Ishikawa (cell line): ENCODE results near the gene PPP1R11.

ENCODE experiments used
- CEBPB ChIP-seq: IDR thresholded peaks from 2 replicates; pipeline ENCODE4 v1.6.1; 2012
- CREB1 ChIP-seq: IDR thresholded peaks from 2 replicates; pipeline ENCODE4 v1.6.1; 2012; ENCODE audit warnings: low read depth
- EGR1 ChIP-seq: IDR thresholded peaks from 2 replicates; pipeline ENCODE4 v1.6.1; 2012
- EP300 ChIP-seq: IDR thresholded peaks from 2 replicates; pipeline ENCODE4 v1.6.1; 2012; ENCODE audit warnings: borderline replicate concordance
- FOXM1 ChIP-seq: IDR thresholded peaks from 2 replicates; pipeline ENCODE4 v1.6.1; 2012; ENCODE audit warnings: low read depth, borderline replicate concordance
- NFIC ChIP-seq: IDR thresholded peaks from 2 replicates; pipeline ENCODE4 v1.6.1; 2012
- RAD21 ChIP-seq: IDR thresholded peaks from 2 replicates; pipeline ENCODE4 v1.6.1; 2012; ENCODE audit warnings: low read depth
- TAF1 ChIP-seq: IDR thresholded peaks from 2 replicates; pipeline ENCODE4 v1.6.1; 2012; ENCODE audit warnings: low read depth, mild to moderate bottlenecking
- TCF12 ChIP-seq: IDR thresholded peaks from 2 replicates; pipeline ENCODE4 v1.6.1; 2012; ENCODE audit warnings: low read depth
- TEAD4 ChIP-seq: IDR thresholded peaks from 2 replicates; pipeline ENCODE4 v1.6.1; 2012
- YY1 ChIP-seq: IDR thresholded peaks from 2 replicates; pipeline ENCODE4 v1.6.1; 2012; ENCODE audit warnings: low read depth
- ZBTB7A ChIP-seq: IDR thresholded peaks from 2 replicates; pipeline ENCODE4 v1.6.1; 2012; ENCODE audit warnings: low read depth
- TF ChIP-seq, protein P1 (sequence below): IDR thresholded peaks from 2 replicates; pipeline ENCODE4 v1.6.1; 2012
- TF ChIP-seq, protein P2 (sequence below): IDR thresholded peaks from 2 replicates; pipeline ENCODE4 v1.6.1; 2012
- TF ChIP-seq, protein P3 (sequence below): IDR thresholded peaks from 2 replicates; pipeline ENCODE4 v1.6.1; 2012; ENCODE audit warnings: low read depth, mild to moderate bottlenecking

Gene PPP1R11

DNA sequence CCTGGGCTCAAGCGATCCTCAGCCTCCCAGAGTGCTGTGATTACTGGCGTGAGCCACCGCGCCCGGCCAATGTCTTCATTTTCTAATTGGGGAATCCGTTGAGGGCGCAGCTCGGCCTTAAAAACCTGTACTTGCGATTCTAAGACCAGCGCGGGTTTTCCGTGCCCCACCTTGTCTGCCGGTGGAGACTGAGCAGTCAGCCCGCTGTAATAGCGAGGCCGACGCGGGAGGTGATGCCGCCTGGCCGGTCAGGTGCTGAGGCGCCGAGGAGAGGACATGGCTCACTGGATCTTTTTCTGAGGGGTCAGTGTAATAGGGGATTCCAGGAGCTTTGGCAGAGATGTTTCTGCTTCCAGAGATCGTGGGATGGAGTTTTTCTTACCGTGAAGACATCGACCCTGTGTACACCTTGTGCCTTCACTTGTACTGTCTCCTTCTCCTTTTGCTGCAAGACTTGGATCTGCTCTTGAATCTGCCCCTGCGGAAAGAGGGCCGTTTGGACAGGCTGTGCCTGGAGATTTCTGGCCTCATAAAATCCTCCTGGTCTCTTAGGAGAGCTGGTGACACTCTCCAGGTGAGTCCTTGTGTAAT lies 44.4 kb downstream of the PPP1R11 start:
- TF ChIP-seq TAF1 (no peak), EGR1 (no peak), ZBTB7A (no peak)

DNA sequence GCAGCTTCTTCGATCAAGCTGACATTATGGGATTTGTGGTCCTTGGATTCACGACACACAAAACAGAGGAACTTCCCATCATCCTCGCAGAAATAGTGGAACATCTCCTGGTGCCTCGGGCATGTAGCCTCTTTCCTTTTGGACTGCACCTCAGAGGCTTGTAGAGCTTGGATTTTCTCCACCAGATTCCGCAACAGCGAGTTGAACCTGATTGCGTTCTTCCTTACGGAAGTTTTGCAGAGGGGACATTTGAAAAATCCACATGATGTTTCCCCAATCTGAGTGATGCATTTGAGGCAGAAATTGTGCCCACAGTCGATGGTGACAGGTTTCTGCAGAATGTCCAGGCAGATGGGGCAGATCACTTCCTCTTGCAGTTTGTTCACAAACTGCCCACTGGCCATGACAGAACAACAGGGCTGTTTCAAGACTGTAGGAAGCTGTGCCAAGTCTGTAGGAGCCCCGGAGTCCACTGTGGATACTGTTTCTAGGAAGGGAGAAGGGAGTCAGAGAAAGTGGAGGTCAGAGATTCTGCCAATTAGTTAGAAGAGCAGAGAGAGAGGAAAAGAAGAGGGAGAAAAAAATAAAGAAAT lies 45.5 kb downstream of the PPP1R11 start:
- TF ChIP-seq ZBTB7A (no peak), NFIC (no peak), CREB1 (no peak), CEBPB (no peak), TCF12 (no peak), YY1 (no peak), TEAD4 (no peak), FOXM1 (no peak), EGR1 (no peak), TAF1 (no peak), RAD21 (no peak)
- TF ChIP-seq, protein P1, sequence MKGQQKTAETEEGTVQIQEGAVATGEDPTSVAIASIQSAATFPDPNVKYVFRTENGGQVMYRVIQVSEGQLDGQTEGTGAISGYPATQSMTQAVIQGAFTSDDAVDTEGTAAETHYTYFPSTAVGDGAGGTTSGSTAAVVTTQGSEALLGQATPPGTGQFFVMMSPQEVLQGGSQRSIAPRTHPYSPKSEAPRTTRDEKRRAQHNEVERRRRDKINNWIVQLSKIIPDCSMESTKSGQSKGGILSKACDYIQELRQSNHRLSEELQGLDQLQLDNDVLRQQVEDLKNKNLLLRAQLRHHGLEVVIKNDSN: no peak
- TF ChIP-seq, protein P2, sequence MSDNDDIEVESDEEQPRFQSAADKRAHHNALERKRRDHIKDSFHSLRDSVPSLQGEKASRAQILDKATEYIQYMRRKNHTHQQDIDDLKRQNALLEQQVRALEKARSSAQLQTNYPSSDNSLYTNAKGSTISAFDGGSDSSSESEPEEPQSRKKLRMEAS: no peak
- TF ChIP-seq, protein P3, sequence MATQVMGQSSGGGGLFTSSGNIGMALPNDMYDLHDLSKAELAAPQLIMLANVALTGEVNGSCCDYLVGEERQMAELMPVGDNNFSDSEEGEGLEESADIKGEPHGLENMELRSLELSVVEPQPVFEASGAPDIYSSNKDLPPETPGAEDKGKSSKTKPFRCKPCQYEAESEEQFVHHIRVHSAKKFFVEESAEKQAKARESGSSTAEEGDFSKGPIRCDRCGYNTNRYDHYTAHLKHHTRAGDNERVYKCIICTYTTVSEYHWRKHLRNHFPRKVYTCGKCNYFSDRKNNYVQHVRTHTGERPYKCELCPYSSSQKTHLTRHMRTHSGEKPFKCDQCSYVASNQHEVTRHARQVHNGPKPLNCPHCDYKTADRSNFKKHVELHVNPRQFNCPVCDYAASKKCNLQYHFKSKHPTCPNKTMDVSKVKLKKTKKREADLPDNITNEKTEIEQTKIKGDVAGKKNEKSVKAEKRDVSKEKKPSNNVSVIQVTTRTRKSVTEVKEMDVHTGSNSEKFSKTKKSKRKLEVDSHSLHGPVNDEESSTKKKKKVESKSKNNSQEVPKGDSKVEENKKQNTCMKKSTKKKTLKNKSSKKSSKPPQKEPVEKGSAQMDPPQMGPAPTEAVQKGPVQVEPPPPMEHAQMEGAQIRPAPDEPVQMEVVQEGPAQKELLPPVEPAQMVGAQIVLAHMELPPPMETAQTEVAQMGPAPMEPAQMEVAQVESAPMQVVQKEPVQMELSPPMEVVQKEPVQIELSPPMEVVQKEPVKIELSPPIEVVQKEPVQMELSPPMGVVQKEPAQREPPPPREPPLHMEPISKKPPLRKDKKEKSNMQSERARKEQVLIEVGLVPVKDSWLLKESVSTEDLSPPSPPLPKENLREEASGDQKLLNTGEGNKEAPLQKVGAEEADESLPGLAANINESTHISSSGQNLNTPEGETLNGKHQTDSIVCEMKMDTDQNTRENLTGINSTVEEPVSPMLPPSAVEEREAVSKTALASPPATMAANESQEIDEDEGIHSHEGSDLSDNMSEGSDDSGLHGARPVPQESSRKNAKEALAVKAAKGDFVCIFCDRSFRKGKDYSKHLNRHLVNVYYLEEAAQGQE: no peak

DNA sequence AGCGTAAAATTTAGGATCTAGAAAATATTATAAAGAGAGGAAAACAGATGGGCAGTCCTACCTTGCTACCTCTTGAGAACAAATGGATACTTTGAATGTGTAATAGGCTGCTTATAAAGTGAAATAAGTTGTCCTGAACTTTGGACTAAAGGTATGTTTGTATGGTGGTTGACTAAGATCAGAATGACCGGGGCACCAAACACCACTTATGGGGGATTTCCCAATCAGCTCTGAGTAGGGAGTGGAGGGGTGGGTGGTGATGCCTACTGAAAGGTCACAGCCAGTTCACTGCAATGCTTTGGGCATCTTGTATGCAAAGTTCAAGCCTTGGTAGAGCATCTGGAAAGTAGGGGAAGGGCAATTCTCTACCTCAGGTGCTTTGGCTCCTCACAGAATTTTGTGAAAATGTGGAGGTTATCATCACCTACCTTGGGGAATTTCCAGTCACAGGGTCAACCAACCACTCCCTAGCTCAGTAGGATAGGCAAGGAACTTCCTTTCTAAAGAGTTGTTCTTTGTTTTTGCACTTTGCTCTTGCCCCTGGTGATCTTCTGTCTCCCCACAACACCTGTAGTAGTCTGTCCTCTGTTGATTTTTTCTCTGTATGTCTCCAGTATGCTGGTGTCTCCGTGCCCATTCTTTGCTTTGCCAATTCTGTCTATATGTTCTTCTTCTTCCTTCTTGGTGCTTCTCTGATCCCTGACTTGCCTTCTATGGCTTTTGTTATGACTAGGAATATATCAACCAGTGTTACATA lies 46.2 kb downstream of the PPP1R11 start, which contains the start of gene TRIM31:
Gene TRIM31, minus strand, starts transcription at position 88 of the 757 bp plus-strand sequence. CDS start 285 bp downstream, outside the sequence.
- TF ChIP-seq CEBPB (no peak), ZBTB7A (no peak), TCF12 (no peak), EP300 (no peak), TEAD4 (no peak), CREB1 (no peak), EGR1 (no peak)
- TF ChIP-seq, protein P1: no peak
- TF ChIP-seq, protein P3: no peak
- TF ChIP-seq, protein P2: no peak

DNA sequence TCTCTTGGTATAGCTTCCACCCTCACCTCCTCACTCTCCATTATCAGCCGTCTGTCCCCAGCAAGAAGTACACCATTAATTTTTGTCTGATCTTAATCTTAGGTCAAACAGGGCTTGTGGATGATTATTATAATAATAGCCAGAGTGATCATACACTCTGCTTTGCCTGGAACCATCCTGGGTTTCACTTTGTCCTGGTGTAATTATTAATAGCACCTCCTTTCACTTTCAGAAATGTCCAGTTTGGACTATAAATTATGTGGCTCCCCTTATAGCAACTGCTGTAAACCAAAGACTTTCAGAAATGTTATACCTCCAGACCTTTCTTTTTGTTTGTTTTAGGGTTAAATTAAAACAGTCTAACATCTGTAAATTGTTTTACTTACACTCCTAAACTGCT lies 46.8 kb downstream of the PPP1R11 start:
- no peak for TF ChIP-seq CEBPB
- no peak for TF ChIP-seq RAD21
- TF ChIP-seq EP300: no peak
- TF ChIP-seq EGR1: no peak
- no peak for TF ChIP-seq NFIC
- TF ChIP-seq TEAD4: no peak
- TF ChIP-seq ZBTB7A: no peak
- TF ChIP-seq FOXM1: no peak
- TF ChIP-seq, protein P1: no peak
- no peak for TF ChIP-seq TAF1
- no peak for TF ChIP-seq CREB1
- TF ChIP-seq, protein P2: no peak
- TF ChIP-seq TCF12: no peak
- TF ChIP-seq YY1: no peak

DNA sequence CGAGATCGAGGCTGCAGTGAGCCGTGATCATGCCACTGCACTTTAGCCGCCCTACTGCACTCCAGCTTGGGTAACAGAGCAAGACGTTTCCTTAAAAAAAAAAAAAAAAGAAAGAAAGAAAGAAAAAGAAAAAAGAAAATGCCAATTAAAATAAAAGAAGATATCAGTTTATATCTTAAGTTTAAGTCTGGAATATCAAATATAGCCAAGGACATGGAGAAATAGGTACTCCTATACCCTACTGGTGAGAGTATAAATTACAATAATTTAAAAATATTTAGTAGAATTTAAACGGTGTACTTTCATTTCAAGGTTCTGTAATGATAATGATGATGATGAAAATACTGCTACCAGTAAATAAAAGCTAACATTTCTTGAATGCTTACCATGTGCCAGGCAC lies 49.7 kb downstream of the PPP1R11 start:
- TF ChIP-seq RAD21 (no peak), EGR1 (no peak), CEBPB (no peak), TEAD4 (no peak), YY1 (no peak), TAF1 (no peak), EP300 (no peak), TCF12 (no peak), CREB1 (no peak), FOXM1 (no peak), NFIC (no peak)
- TF ChIP-seq, protein P2: no peak
- TF ChIP-seq, protein P3: no peak
